ENCODE results near the gene ASPN. TPM values are rescaled to one million over a fixed set of nuclear protein-coding genes. Genes with fewer than 3 reads are reported as not detected.

ASPN gene
- total and polyA plus RNA-seq, 2 experiments from 2014 or later = 0.82 TPM; not detected in 1

DNA sequence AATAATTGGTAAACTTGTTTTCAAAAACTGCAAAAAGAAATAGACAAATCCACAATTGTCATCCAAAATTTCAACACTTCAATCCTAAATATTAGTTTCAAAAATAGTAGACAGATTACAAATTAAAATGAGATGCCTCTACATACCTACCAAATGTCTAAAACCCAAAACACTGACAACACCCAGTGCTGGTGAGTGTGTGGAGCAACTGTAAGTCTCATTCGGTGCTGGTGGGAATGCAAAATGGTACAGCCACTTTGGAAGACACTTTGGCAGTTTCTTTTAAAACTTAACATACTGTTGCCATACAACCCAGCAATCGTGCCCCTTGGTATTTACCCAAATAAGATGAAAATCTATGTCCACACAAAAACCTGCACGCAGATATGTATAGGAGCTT, 46.8 kb upstream of the ASPN start:
- no peak overlapping the region for H3K27ac Mint-ChIP-seq
- no peaks in the 10 kb centered on the region for H4K20me1 ChIP-seq (replicated peaks; ENCODE audit: insufficient read depth)

More for the DNA sequence above, 46.8 kb upstream of the ASPN start:
- H3K36me3 Mint-ChIP-seq (ENCODE audit: low read depth) = no peaks in the 10 kb centered on the region
- H3K4me1 Mint-ChIP-seq = peaks cover 6% of the 10 kb centered on the region; the same call in 2 of the 3 replicates
- DNase-seq (ENCODE audit: low spot score) (no peak), ATAC-seq (no peak)
- no peaks in the 10 kb centered on the region for H3K9me3 Mint-ChIP-seq
- Histone ChIP-seq H3K27me3 (ENCODE audit: insufficient read depth) (no peaks in the 10 kb centered on the region), H2AFZ (no peak overlapping the region), H3K4me3 (no peak overlapping the region), H3F3A (replicated peaks; ENCODE audit: low read depth) (no peaks in the 10 kb centered on the region), H3K4me2 (no peak overlapping the region), H3K79me2 (replicated peaks; ENCODE audit: insufficient read depth) (no peaks in the 10 kb centered on the region), H3K27ac (ENCODE audit: low read depth) (no peak overlapping the region), H3K9me2 (ENCODE audit: insufficient read depth) (no peaks in the 10 kb centered on the region), H3K4me1 (ENCODE audit: insufficient read depth) (no peaks in the 10 kb centered on the region), H3K36me3 (ENCODE audit: insufficient read depth) (no peaks in the 10 kb centered on the region)
- H3K4me3 Mint-ChIP-seq = no peak overlapping the region
- TF ChIP-seq ZNF114 (CRISPR knock-in tag; IDR thresholded peaks at IDR 0.05) (no peak), JUNB (IDR thresholded peaks at IDR 0.05; ENCODE audit: unreplicated experiment) (no peak), CREB1 (CRISPR knock-in tag; IDR thresholded peaks at IDR 0.05; ENCODE audit: low read depth) (no peak), EZH2phosphoT487 (IDR thresholded peaks at IDR 0.05; ENCODE audit: unreplicated experiment) (no peak), ZNF331 (CRISPR knock-in tag; IDR thresholded peaks at IDR 0.05; ENCODE audit: low read depth) (no peak), ZNF462 (CRISPR knock-in tag; IDR thresholded peaks at IDR 0.05) (no peak), NANOG (IDR thresholded peaks at IDR 0.05; ENCODE audit: borderline replicate concordance) (no peak), EZH2 (IDR thresholded peaks at IDR 0.05; ENCODE audit: low read depth, unreplicated experiment) (no peak), POLR2AphosphoS5 (IDR thresholded peaks at IDR 0.05; ENCODE audit: low read depth) (no peak), STAT1 (IDR thresholded peaks at IDR 0.05; ENCODE audit: unreplicated experiment) (no peak)
- TF ChIP-seq, protein P1, sequence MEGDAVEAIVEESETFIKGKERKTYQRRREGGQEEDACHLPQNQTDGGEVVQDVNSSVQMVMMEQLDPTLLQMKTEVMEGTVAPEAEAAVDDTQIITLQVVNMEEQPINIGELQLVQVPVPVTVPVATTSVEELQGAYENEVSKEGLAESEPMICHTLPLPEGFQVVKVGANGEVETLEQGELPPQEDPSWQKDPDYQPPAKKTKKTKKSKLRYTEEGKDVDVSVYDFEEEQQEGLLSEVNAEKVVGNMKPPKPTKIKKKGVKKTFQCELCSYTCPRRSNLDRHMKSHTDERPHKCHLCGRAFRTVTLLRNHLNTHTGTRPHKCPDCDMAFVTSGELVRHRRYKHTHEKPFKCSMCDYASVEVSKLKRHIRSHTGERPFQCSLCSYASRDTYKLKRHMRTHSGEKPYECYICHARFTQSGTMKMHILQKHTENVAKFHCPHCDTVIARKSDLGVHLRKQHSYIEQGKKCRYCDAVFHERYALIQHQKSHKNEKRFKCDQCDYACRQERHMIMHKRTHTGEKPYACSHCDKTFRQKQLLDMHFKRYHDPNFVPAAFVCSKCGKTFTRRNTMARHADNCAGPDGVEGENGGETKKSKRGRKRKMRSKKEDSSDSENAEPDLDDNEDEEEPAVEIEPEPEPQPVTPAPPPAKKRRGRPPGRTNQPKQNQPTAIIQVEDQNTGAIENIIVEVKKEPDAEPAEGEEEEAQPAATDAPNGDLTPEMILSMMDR (conservative IDR thresholded peaks at IDR 0.05; ENCODE audit: low read depth in 2 of 2) = no peak
- TF ChIP-seq, protein P2, sequence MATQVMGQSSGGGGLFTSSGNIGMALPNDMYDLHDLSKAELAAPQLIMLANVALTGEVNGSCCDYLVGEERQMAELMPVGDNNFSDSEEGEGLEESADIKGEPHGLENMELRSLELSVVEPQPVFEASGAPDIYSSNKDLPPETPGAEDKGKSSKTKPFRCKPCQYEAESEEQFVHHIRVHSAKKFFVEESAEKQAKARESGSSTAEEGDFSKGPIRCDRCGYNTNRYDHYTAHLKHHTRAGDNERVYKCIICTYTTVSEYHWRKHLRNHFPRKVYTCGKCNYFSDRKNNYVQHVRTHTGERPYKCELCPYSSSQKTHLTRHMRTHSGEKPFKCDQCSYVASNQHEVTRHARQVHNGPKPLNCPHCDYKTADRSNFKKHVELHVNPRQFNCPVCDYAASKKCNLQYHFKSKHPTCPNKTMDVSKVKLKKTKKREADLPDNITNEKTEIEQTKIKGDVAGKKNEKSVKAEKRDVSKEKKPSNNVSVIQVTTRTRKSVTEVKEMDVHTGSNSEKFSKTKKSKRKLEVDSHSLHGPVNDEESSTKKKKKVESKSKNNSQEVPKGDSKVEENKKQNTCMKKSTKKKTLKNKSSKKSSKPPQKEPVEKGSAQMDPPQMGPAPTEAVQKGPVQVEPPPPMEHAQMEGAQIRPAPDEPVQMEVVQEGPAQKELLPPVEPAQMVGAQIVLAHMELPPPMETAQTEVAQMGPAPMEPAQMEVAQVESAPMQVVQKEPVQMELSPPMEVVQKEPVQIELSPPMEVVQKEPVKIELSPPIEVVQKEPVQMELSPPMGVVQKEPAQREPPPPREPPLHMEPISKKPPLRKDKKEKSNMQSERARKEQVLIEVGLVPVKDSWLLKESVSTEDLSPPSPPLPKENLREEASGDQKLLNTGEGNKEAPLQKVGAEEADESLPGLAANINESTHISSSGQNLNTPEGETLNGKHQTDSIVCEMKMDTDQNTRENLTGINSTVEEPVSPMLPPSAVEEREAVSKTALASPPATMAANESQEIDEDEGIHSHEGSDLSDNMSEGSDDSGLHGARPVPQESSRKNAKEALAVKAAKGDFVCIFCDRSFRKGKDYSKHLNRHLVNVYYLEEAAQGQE (IDR thresholded peaks at IDR 0.05; ENCODE audit: unreplicated experiment) = no peak
- TF ChIP-seq, protein P3, sequence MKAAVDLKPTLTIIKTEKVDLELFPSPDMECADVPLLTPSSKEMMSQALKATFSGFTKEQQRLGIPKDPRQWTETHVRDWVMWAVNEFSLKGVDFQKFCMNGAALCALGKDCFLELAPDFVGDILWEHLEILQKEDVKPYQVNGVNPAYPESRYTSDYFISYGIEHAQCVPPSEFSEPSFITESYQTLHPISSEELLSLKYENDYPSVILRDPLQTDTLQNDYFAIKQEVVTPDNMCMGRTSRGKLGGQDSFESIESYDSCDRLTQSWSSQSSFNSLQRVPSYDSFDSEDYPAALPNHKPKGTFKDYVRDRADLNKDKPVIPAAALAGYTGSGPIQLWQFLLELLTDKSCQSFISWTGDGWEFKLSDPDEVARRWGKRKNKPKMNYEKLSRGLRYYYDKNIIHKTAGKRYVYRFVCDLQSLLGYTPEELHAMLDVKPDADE (IDR thresholded peaks at IDR 0.05) = no peak
- no peaks in the 10 kb centered on the region for H3K27me3 Mint-ChIP-seq (ENCODE audit: insufficient read depth, low read depth, poor library complexity)

Data from GM23338 (cell line).